GM12801 (cell line): ENCODE data around the gene HS3ST4.

ENCODE experiments used
- CTCF ChIP-seq: IDR thresholded peaks from one replicate; pipeline ENCODE4 v1.5.1; 2011; ENCODE audit warnings: control low read depth; ENCODE audit not compliant: insufficient read length; ENCODE audit errors: extremely low read depth

Gene HS3ST4

GRCh38 chr16:25734430-25735385 lies 42.9 kb downstream of the HS3ST4 start:
- TF ChIP-seq CTCF = no peak

- TF ChIP-seq CTCF = no peak
These were observed 43.9 kb downstream of the HS3ST4 start for GRCh38 chr16:25735645-25736044.

- TF ChIP-seq CTCF = no peak
These were observed 55.5 kb downstream of the HS3ST4 start for GRCh38 chr16:25747160-25747758.

GRCh38 chr16:25748092-25748654 lies 56.4 kb downstream of the HS3ST4 start:
- TF ChIP-seq CTCF = no peak

- TF ChIP-seq CTCF = no peak
These were observed 58.9 kb downstream of the HS3ST4 start for GRCh38 chr16:25750488-25751216.

GRCh38 chr16:25751230-25751835 lies 59.6 kb downstream of the HS3ST4 start:
- no peak for TF ChIP-seq CTCF
